Cardiac muscle cell (in vitro differentiated cells and primary cell): ENCODE measurements around the gene CEP19. TPM values are rescaled to one million over a fixed set of nuclear protein-coding genes. Genes with fewer than 3 reads are reported as not detected.

ENCODE experiments used
- DNase-seq, 2 donors: peaks; one replicate each; pipeline versions ENCODE4 v3.0.0 to v3.0.0-alpha.2; 2010 to 2017; ENCODE audit warnings: low read depth in 1 of 2, low spot score in 1 of 2
- H3K27ac ChIP-seq: fragments of 200-600 bp; sonication (generic); 2 replicates; pipeline ENCODE4 v1.5.1; 2016
- H3K27me3 ChIP-seq: fragments of 200-600 bp; sonication (generic); 2 replicates; pipeline ENCODE4 v1.6.0; 2016; ENCODE audit warnings: control low read depth
- H3K36me3 ChIP-seq: fragments of 200-600 bp; sonication (generic); 2 replicates; pipeline ENCODE4 v1.5.1; 2016; ENCODE audit warnings: control low read depth
- H3K4me1 ChIP-seq: fragments of 200-600 bp; sonication (generic); 2 replicates; pipeline ENCODE4 v1.8.1; 2017; ENCODE audit warnings: low read depth, mild to moderate bottlenecking, mixed run types
- H3K4me3 ChIP-seq: fragments of 200-600 bp; sonication (generic); 2 replicates; pipeline ENCODE4 v1.5.1; 2016; ENCODE audit warnings: mild to moderate bottlenecking
- H3K9me3 ChIP-seq: fragments of 200-600 bp; sonication (generic); 2 replicates; pipeline ENCODE4 v1.5.1; 2017; ENCODE audit warnings: low read depth, mild to moderate bottlenecking, control low read depth
- polyA plus RNA-seq: library from polyadenylated mRNA; unstranded; fragments of >200 nt; fragmentation: Nextera tagmentation; extraction: Ambion mirVana; gene quantifications from 2 replicates; pipeline ENCODE4 v1.2.1, GENCODE V29; 2016
- total RNA-seq: library from RNA; depleted of rRNA; stranded (reverse); fragments of >200 nt; gene quantifications from 2 replicates; pipeline ENCODE4 v1.2.3, GENCODE V29; 2016
- TF ChIP-seq, protein P1 (sequence below): IDR thresholded peaks from 2 replicates; pipeline ENCODE4 v1.5.1; 2012; ENCODE audit warnings: low read depth, mild to moderate bottlenecking, low read length

The CEP19 gene
- total and polyA plus RNA-seq, 2 experiments from 2014 or later = 2.9 to 9.3 TPM

DNA sequence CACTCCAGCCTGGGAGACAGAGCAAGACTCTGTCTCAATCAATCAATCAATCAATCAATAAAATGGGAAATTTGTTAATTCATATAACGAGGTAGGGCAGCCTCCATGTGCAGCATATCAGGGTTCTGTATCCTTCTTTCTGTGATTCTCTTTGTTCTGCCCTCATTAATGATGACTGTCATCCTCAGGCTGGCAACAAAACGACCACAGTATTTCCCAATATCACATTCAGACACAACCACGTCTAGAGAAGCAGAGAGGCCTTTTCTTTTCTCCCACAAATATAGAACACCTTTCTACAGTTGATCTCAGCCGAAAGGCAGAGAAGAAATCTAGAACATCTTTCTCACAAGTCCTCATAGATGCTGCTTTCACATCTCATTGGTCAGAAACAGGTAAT lies 11.2 kb downstream of the CEP19 start:
- H3K4me3 ChIP-seq = no peak overlapping the region
- no peaks in the 10 kb centered on the region for H3K36me3 ChIP-seq
- H3K27me3 ChIP-seq = no peaks in the 10 kb centered on the region
- H3K9me3 ChIP-seq = no peaks in the 10 kb centered on the region
- no peaks in the 10 kb centered on the region for H3K4me1 ChIP-seq
- TF ChIP-seq, protein P1, sequence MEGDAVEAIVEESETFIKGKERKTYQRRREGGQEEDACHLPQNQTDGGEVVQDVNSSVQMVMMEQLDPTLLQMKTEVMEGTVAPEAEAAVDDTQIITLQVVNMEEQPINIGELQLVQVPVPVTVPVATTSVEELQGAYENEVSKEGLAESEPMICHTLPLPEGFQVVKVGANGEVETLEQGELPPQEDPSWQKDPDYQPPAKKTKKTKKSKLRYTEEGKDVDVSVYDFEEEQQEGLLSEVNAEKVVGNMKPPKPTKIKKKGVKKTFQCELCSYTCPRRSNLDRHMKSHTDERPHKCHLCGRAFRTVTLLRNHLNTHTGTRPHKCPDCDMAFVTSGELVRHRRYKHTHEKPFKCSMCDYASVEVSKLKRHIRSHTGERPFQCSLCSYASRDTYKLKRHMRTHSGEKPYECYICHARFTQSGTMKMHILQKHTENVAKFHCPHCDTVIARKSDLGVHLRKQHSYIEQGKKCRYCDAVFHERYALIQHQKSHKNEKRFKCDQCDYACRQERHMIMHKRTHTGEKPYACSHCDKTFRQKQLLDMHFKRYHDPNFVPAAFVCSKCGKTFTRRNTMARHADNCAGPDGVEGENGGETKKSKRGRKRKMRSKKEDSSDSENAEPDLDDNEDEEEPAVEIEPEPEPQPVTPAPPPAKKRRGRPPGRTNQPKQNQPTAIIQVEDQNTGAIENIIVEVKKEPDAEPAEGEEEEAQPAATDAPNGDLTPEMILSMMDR = no peak
- DNase-seq = no peak
- H3K27ac ChIP-seq = no peak overlapping the region

DNA sequence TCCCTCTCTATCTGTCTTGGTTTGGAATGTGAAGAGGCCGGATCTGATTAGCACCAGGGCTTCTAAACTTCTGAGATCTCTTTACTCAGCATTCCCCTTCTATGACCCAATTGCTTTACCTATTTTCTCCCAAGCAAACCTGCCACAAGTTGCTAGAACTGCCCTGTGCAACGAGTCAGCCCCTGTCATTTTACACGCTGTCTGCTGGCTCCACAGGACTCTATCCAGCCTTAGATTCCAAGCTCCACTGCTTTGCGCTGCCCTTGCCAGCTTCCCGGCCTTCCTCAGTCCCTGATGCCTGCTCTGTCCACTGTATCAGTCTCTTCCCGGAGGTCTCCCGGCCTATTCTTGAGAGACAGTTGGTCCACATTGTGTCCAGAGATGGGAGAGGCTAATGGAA lies 12.3 kb downstream of the CEP19 start:
- TF ChIP-seq, protein P1 = no peak
- H3K4me3 ChIP-seq = no peak overlapping the region
- H3K27me3 ChIP-seq = no peaks in the 10 kb centered on the region
- no peaks in the 10 kb centered on the region for H3K4me1 ChIP-seq
- no peaks in the 10 kb centered on the region for H3K36me3 ChIP-seq
- peak in 1 of 2 donors; percentile 15 for DNase-seq
- H3K27ac ChIP-seq = peak overlapping the region; percentile 35
- no peaks in the 10 kb centered on the region for H3K9me3 ChIP-seq

DNA sequence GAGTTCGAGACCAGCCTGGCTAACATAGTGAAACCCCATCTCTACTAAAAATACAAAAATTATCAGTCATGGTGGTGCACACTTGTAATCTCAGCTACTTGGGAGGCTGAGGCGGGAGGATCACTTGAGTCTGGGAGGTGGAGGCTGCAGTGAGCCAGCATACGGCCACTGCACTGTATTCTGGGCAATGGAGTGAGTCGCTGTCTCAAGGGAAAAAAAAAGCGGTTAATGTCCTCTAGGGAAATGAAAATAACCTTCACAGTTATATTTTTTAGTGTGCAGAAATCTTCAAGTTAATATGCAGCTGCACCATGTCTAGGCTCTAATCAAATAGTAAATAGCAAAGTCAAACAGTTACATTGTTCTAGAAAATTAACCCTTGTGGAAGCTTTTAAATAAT lies 14.8 kb downstream of the CEP19 start:
- H3K27me3 ChIP-seq = no peaks in the 10 kb centered on the region
- no peaks in the 10 kb centered on the region for H3K4me1 ChIP-seq
- TF ChIP-seq, protein P1 = no peak
- H3K4me3 ChIP-seq = no peak overlapping the region
- DNase-seq = no peak
- H3K9me3 ChIP-seq = no peaks in the 10 kb centered on the region
- no peak overlapping the region for H3K27ac ChIP-seq
- H3K36me3 ChIP-seq = no peaks in the 10 kb centered on the region

DNA sequence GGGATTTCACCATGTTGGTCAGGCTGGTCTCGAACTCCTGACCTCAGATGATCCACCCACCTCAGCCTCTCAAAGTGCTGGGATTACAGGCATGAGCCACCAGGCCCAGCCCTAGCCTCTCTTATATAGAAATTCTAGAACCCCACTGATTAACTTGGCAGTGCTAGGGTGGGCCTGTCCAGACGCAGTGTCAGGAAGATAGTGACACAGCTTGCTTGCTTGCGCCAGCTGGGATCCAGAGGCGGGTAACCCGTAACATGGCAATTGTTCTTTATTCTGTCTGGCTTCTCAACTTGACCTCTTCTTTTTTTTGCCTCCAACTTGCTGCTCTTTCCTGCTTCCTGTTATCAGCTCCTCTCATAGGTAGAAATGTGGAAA lies 16.2 kb downstream of the CEP19 start:
- TF ChIP-seq, protein P1 = no peak
- no peak overlapping the region for H3K27ac ChIP-seq
- H3K27me3 ChIP-seq = no peaks in the 10 kb centered on the region
- H3K9me3 ChIP-seq = no peaks in the 10 kb centered on the region
- H3K4me3 ChIP-seq = no peak overlapping the region
- no peaks in the 10 kb centered on the region for H3K4me1 ChIP-seq
- H3K36me3 ChIP-seq = no peaks in the 10 kb centered on the region
- DNase-seq = no peak

DNA sequence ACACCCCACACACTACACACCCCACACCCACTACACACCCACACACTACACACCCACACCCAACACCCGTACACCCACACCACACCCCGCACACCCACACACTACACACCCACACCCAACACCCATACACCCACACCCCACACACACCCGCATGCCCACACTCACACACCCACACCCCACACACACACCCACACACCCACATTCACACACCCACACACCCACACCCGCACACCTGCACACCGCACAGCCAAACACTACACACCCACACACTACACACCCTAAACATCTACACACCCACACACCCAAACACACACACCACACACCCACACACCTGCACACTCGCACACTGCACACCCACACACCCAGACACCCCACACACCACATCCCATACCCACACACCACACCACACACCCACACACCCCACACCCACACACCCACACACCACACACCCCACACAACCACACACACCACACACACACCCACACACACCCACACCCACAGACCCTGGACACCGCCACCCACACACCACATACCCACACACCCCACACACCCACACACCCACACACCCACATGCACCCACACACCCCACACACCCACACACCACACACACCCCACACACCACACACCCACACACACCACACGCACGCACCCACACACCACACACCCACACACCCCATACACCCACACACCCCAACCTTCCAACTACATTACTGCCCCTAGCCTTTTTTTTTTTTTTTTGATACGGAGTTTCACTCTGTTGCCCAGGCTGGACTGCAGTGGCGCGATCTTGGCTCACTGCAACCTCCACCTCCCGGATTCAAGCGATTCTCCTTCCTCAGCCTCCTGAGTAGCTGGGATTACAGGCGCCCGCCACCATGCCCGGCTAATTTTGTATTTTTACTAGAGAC lies 16.9 kb downstream of the CEP19 start:
- Histone ChIP-seq H3K9me3 (no peaks in the 10 kb centered on the region), H3K27ac (no peak overlapping the region), H3K36me3 (no peaks in the 10 kb centered on the region), H3K4me1 (no peaks in the 10 kb centered on the region), H3K4me3 (no peak overlapping the region), H3K27me3 (no peaks in the 10 kb centered on the region)
- TF ChIP-seq, protein P1 = no peak
- DNase-seq = no peak
